ENCODE data around the gene HOXD3. TPM values are rescaled to one million over a fixed set of nuclear protein-coding genes. Genes with fewer than 3 reads are reported as not detected.

The HOXD3 gene
- total and polyA plus RNA-seq, 4 donors: 0.07 to 2.5 (median 0.64) TPM

DNA sequence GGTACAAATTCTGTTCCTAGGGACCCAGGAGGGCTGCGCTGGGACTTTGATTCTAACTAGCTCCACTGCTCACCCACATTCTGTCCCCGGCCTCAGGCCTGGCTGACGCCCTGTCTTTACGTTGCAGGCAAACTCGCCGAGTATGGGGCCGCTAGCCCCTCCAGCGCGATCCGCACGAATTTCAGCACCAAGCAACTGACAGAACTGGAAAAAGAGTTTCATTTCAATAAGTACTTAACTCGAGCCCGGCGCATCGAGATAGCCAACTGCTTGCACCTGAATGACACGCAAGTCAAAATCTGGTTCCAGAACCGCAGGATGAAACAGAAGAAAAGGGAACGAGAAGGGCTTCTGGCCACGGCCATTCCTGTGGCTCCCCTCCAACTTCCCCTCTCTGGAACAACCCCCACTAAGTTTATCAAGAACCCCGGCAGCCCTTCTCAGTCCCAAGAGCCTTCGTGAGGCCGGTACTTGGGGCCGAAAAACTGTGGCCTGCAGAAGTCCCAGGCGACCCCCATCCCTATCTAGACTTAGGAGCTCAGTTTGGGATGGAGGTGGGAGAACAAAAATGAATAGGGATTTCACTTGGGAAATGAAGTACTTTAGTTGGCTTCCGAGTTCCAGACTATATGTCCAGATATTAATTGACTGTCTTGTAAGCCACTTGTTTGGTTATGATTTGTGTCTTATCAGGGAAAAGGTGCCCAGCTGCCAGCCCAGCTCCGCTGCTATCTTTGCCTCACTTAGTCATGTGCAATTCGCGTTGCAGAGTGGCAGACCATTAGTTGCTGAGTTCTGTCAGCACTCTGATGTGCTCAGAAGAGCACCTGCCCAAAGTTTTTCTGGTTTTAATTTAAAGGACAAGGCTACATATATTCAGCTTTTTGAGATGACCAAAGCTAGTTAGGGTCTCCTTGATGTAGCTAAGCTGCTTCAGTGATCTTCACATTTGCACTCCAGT, 32.9 kb downstream of the HOXD3 start:
- TF ChIP-seq, protein P1, sequence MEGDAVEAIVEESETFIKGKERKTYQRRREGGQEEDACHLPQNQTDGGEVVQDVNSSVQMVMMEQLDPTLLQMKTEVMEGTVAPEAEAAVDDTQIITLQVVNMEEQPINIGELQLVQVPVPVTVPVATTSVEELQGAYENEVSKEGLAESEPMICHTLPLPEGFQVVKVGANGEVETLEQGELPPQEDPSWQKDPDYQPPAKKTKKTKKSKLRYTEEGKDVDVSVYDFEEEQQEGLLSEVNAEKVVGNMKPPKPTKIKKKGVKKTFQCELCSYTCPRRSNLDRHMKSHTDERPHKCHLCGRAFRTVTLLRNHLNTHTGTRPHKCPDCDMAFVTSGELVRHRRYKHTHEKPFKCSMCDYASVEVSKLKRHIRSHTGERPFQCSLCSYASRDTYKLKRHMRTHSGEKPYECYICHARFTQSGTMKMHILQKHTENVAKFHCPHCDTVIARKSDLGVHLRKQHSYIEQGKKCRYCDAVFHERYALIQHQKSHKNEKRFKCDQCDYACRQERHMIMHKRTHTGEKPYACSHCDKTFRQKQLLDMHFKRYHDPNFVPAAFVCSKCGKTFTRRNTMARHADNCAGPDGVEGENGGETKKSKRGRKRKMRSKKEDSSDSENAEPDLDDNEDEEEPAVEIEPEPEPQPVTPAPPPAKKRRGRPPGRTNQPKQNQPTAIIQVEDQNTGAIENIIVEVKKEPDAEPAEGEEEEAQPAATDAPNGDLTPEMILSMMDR (IDR thresholded peaks at IDR 0.05; ENCODE audit: control extremely low read depth, extremely low read depth): no peak
- H3K27ac ChIP-seq (ENCODE audit: low read depth in 1 of 2, low read length in 1 of 2): no peak overlapping the region
- DNase-seq (peak; percentile 24 to 47 (median 39)), ATAC-seq (ENCODE audit: insufficient read depth, low FRiP score) (no peak)
- peaks cover 0 to 29% (median 12%) of the 10 kb centered on the region in 5 donors for H3K4me1 ChIP-seq (ENCODE audit: control insufficient read depth in 5 of 5, insufficient read depth in 5 of 5, low read length in 5 of 5)
- no peaks in the 10 kb centered on the region for H3K36me3 ChIP-seq (ENCODE audit: control insufficient read depth in 4 of 4, insufficient read depth in 4 of 4, low read length in 4 of 4)
- no peaks in the 10 kb centered on the region for H3K9me3 ChIP-seq (ENCODE audit: control insufficient read depth in 4 of 4, insufficient read depth in 3 of 4, low read length in 3 of 4)
- peaks cover 5 to 75% (median 73%) of the 10 kb centered on the region in 3 donors for H3K27me3 ChIP-seq (ENCODE audit: control insufficient read depth in 3 of 3, insufficient read depth in 3 of 3, low read length in 2 of 3)
- no peak overlapping the region for H3K9ac ChIP-seq (ENCODE audit: insufficient read depth in 1 of 2, low read length in 2 of 2)
- 5 to 7% methylated on average over 28 of the region's 28 CpGs for WGBS, 2 donors
- no peak overlapping the region for H3K4me3 ChIP-seq

GRCh38 chr2:176192351-176192750, 35.2 kb downstream of the HOXD3 start:
- H3K4me1 ChIP-seq (ENCODE audit: control insufficient read depth in 5 of 5, insufficient read depth in 5 of 5, low read length in 5 of 5): peaks cover 0 to 24% (median 12%) of the 10 kb centered on the region in 5 donors
- no peak overlapping the region for H3K9ac ChIP-seq (ENCODE audit: insufficient read depth in 1 of 2, low read length in 2 of 2)
- H3K9me3 ChIP-seq (ENCODE audit: control insufficient read depth in 4 of 4, insufficient read depth in 3 of 4, low read length in 3 of 4): no peaks in the 10 kb centered on the region
- ATAC-seq (ENCODE audit: insufficient read depth, low FRiP score) (no peak), DNase-seq (no peak)
- H3K36me3 ChIP-seq (ENCODE audit: control insufficient read depth in 4 of 4, insufficient read depth in 4 of 4, low read length in 4 of 4): no peaks in the 10 kb centered on the region
- no peak overlapping the region for H3K27ac ChIP-seq (ENCODE audit: low read depth in 1 of 2, low read length in 1 of 2)
- H3K4me3 ChIP-seq: no peak overlapping the region
- 16 to 20% methylated on average over 1 of the region's 1 CpG for WGBS, 2 donors
- peaks cover 5 to 64% (median 61%) of the 10 kb centered on the region in 3 donors for H3K27me3 ChIP-seq (ENCODE audit: control insufficient read depth in 3 of 3, insufficient read depth in 3 of 3, low read length in 2 of 3)
- TF ChIP-seq, protein P1 (IDR thresholded peaks at IDR 0.05; ENCODE audit: control extremely low read depth, extremely low read depth): no peak

DNA sequence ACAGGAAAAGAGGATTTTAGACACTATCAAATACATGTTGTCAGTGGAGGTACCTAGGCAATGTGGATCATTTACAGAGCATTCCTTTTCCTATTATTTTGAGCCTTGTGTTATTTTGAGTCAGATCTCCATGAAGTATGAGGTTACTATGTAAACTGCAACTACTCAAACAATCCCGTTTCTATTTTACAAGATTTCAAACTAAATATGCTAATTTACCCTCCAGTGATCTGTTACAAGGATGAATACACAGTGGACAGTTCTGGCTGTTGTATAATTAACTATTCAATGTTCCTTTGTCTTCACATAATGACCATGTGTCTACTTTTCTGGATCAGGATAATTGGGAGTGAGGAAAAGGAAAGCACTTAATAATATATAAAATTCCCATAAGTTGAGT, 35.9 kb downstream of the HOXD3 start:
- DNase-seq: no peak
- Histone ChIP-seq H3K4me1 (ENCODE audit: control insufficient read depth in 5 of 5, insufficient read depth in 5 of 5, low read length in 5 of 5) (peaks cover 0 to 17% (median 8%) of the 10 kb centered on the region in 5 donors), H3K4me3 (no peak overlapping the region), H3K9ac (ENCODE audit: insufficient read depth in 1 of 2, low read length in 2 of 2) (no peak overlapping the region), H3K9me3 (ENCODE audit: control insufficient read depth in 4 of 4, insufficient read depth in 3 of 4, low read length in 3 of 4) (no peaks in the 10 kb centered on the region), H3K27me3 (ENCODE audit: control insufficient read depth in 3 of 3, insufficient read depth in 3 of 3, low read length in 2 of 3) (peaks cover 5 to 57% (median 54%) of the 10 kb centered on the region in 3 donors), H3K27ac (ENCODE audit: low read depth in 1 of 2, low read length in 1 of 2) (no peak overlapping the region), H3K36me3 (ENCODE audit: control insufficient read depth in 4 of 4, insufficient read depth in 4 of 4, low read length in 4 of 4) (no peaks in the 10 kb centered on the region)
- TF ChIP-seq, protein P1 (IDR thresholded peaks at IDR 0.05; ENCODE audit: control extremely low read depth, extremely low read depth): no peak
- 18 to 22% methylated on average over 1 of the region's 1 CpG for WGBS, 2 donors
- no peak for ATAC-seq (ENCODE audit: insufficient read depth, low FRiP score)

Measured in lung (tissue), 12 donors.